Neutrophil (primary cell): ENCODE data around the gene GMNN.
"Not testable (repeated sequence)": the region's sequence is repeated elsewhere in the genome, so short reads cannot be mapped to it uniquely, and the experiment has no call there.

ENCODE experiments used
- H3K27ac ChIP-seq: fragments of 200-600 bp; sonication (generic); 2 replicates; pipeline ENCODE4 v1.5.1; 2016; ENCODE audit warnings: mild to moderate bottlenecking, moderate library complexity
- H3K27me3 ChIP-seq: fragments of 200-600 bp; sonication (generic); 2 replicates; pipeline ENCODE4 v1.6.0; 2016; ENCODE audit warnings: mild to moderate bottlenecking
- H3K36me3 ChIP-seq: fragments of 200-600 bp; sonication (generic); 2 replicates; pipeline ENCODE4 v1.5.1; 2017
- H3K4me1 ChIP-seq, 2 experiments: fragments of 200-600 bp in 1 of 2; sonication (generic) in 1 of 2; 1 replicate in 1 of 2; 2 replicates in 1 of 2; pipeline versions ENCODE4 v1.5.1 to v1.6.1; 2013 to 2016; ENCODE audit warnings: low read depth in 1 of 2, low read length in 1 of 2, mild to moderate bottlenecking in 1 of 2, moderate library complexity in 1 of 2; ENCODE audit not compliant: control insufficient read depth in 1 of 2, insufficient read depth in 1 of 2
- H3K4me3 ChIP-seq, 2 experiments: fragments of 200-600 bp in 1 of 2; sonication (generic) in 1 of 2; 1 replicate in 1 of 2; 2 replicates in 1 of 2; pipeline ENCODE4 v1.5.1; 2013 to 2016; ENCODE audit warnings: low read depth in 1 of 2, low read length in 1 of 2, mild to moderate bottlenecking in 1 of 2, moderate library complexity in 1 of 2
- H3K9me3 ChIP-seq: fragments of 200-600 bp; sonication (generic); 2 replicates; pipeline ENCODE4 v1.5.1; 2016
- CTCF ChIP-seq: fragments of 200-600 bp; sonication (generic); IDR thresholded peaks from 2 replicates; pipeline ENCODE4 v1.5.1; 2016; ENCODE audit warnings: antibody characterized with exemption

Gene GMNN

GRCh38 chr6:24759718-24760117, 15.0 kb upstream of the GMNN start:
- H3K4me1 ChIP-seq, result peaks cover 0 to 4% of the 10 kb centered on the region in 2 experiments
- no peaks in the 10 kb centered on the region for H3K27me3 ChIP-seq
- no peaks in the 10 kb centered on the region for H3K36me3 ChIP-seq
- no peak for TF ChIP-seq CTCF
- no peak overlapping the region for H3K4me3 ChIP-seq
- H3K27ac ChIP-seq, result no peak overlapping the region
- H3K9me3 ChIP-seq, result no peaks in the 10 kb centered on the region

GRCh38 chr6:24760210-24760609, 14.5 kb upstream of the GMNN start:
- Histone ChIP-seq H3K9me3 (no peaks in the 10 kb centered on the region), H3K27ac (no peak overlapping the region), H3K36me3 (no peaks in the 10 kb centered on the region), H3K27me3 (no peaks in the 10 kb centered on the region), H3K4me3 (no peak overlapping the region), H3K4me1 (peaks cover 0 to 4% of the 10 kb centered on the region in 2 experiments)
- TF ChIP-seq CTCF, result no peak

GRCh38 chr6:24761193-24761835, 13.4 kb upstream of the GMNN start:
- Histone ChIP-seq H3K4me1 (peaks cover 0 to 4% of the 10 kb centered on the region in 2 experiments), H3K27me3 (no peaks in the 10 kb centered on the region), H3K4me3 (no peak overlapping the region), H3K36me3 (no peaks in the 10 kb centered on the region), H3K27ac (no peak overlapping the region), H3K9me3 (no peaks in the 10 kb centered on the region)
- TF ChIP-seq CTCF, result no peak

GRCh38 chr6:24761851-24762250, 12.9 kb upstream of the GMNN start:
- Histone ChIP-seq H3K27me3 (no peaks in the 10 kb centered on the region), H3K36me3 (no peaks in the 10 kb centered on the region), H3K27ac (no peak overlapping the region), H3K9me3 (no peaks in the 10 kb centered on the region), H3K4me3 (no peak overlapping the region), H3K4me1 (peaks cover 0 to 4% of the 10 kb centered on the region in 2 experiments)
- no peak for TF ChIP-seq CTCF

GRCh38 chr6:24763578-24763977, 11.2 kb upstream of the GMNN start:
- Histone ChIP-seq H3K27me3 (no peaks in the 10 kb centered on the region), H3K4me1 (no peaks in the 10 kb centered on the region), H3K36me3 (no peaks in the 10 kb centered on the region), H3K4me3 (no peak overlapping the region), H3K27ac (no peak overlapping the region), H3K9me3 (no peaks in the 10 kb centered on the region)
- no peak for TF ChIP-seq CTCF

- not testable (repeated sequence) for H3K27ac ChIP-seq
These were observed 9.6 kb upstream of the GMNN start for GRCh38 chr6:24764833-24765828.

GRCh38 chr6:24765968-24766367, 8.8 kb upstream of the GMNN start:
- H3K4me3 ChIP-seq, H3K4me1 ChIP-seq, H3K9me3 ChIP-seq, H3K36me3 ChIP-seq, H3K27me3 ChIP-seq, H3K27ac ChIP-seq: not testable (repeated sequence)

More at GRCh38 chr6:24764833-24765828, 9.6 kb upstream of the GMNN start:
- H3K4me3 ChIP-seq, H3K27me3 ChIP-seq, H3K9me3 ChIP-seq, H3K4me1 ChIP-seq, H3K36me3 ChIP-seq: not testable (repeated sequence)
